ENCODE results near the gene SULT1A3.

DNA sequence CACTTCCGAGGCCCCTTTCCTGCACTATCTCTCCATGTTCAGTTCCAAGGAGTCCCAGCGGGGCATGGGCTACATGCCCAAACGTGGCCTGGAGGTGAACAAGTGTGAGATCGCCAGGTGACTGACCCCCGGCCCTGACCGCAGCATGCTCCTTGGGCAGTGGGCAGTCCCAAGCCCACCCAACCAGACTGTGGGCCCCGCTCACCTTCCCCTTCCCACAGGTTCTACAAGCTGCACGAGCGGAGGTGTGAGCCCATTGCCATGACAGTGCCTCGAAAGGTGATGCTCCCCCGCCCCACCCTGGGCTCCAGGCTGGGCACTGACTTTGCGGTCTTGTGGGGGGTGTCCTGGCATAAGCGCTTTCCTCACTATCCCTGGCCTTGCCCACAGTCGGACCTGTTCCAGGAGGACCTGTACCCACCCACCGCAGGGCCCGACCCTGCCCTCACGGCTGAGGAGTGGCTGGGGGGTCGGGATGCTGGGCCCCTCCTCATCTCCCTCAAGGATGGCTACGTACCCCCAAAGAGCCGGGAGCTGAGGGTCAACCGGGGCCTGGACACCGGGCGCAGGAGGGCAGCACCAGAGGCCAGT, 11.0 kb upstream of the SULT1A3 start:
- TF ChIP-seq, protein P1, sequence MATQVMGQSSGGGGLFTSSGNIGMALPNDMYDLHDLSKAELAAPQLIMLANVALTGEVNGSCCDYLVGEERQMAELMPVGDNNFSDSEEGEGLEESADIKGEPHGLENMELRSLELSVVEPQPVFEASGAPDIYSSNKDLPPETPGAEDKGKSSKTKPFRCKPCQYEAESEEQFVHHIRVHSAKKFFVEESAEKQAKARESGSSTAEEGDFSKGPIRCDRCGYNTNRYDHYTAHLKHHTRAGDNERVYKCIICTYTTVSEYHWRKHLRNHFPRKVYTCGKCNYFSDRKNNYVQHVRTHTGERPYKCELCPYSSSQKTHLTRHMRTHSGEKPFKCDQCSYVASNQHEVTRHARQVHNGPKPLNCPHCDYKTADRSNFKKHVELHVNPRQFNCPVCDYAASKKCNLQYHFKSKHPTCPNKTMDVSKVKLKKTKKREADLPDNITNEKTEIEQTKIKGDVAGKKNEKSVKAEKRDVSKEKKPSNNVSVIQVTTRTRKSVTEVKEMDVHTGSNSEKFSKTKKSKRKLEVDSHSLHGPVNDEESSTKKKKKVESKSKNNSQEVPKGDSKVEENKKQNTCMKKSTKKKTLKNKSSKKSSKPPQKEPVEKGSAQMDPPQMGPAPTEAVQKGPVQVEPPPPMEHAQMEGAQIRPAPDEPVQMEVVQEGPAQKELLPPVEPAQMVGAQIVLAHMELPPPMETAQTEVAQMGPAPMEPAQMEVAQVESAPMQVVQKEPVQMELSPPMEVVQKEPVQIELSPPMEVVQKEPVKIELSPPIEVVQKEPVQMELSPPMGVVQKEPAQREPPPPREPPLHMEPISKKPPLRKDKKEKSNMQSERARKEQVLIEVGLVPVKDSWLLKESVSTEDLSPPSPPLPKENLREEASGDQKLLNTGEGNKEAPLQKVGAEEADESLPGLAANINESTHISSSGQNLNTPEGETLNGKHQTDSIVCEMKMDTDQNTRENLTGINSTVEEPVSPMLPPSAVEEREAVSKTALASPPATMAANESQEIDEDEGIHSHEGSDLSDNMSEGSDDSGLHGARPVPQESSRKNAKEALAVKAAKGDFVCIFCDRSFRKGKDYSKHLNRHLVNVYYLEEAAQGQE (IDR thresholded peaks at IDR 0.05; ENCODE audit: unreplicated experiment), result no peak
- TF ChIP-seq JUNB (IDR thresholded peaks at IDR 0.05; ENCODE audit: unreplicated experiment) (no peak), POLR2AphosphoS5 (IDR thresholded peaks at IDR 0.05; ENCODE audit: low read depth) (no peak), CREB1 (CRISPR knock-in tag; IDR thresholded peaks at IDR 0.05; ENCODE audit: low read depth) (no peak)
- TF ChIP-seq, protein P2, sequence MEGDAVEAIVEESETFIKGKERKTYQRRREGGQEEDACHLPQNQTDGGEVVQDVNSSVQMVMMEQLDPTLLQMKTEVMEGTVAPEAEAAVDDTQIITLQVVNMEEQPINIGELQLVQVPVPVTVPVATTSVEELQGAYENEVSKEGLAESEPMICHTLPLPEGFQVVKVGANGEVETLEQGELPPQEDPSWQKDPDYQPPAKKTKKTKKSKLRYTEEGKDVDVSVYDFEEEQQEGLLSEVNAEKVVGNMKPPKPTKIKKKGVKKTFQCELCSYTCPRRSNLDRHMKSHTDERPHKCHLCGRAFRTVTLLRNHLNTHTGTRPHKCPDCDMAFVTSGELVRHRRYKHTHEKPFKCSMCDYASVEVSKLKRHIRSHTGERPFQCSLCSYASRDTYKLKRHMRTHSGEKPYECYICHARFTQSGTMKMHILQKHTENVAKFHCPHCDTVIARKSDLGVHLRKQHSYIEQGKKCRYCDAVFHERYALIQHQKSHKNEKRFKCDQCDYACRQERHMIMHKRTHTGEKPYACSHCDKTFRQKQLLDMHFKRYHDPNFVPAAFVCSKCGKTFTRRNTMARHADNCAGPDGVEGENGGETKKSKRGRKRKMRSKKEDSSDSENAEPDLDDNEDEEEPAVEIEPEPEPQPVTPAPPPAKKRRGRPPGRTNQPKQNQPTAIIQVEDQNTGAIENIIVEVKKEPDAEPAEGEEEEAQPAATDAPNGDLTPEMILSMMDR (conservative IDR thresholded peaks at IDR 0.05; ENCODE audit: low read depth in 2 of 2), result no peak
